ENCODE data around the gene H3-3A. TPM values are rescaled to one million over a fixed set of nuclear protein-coding genes. Genes with fewer than 3 reads are reported as not detected.

Gene H3-3A
- total RNA-seq, 1 experiment from 2014 or later, result 1,129 TPM

- no CpG with 5 or more reads among the region's 23 CpGs for WGBS (ENCODE audit: extremely low coverage, insufficient read length, low lambda C conversion rate)
- Histone ChIP-seq H3K23me2 (ENCODE audit: insufficient read length, low read depth, low read length, poor library complexity, severe bottlenecking) (peaks cover 19% of the 10 kb centered on the region), H2BK5ac (ENCODE audit: insufficient read length, low read length) (no peak overlapping the region), H4K5ac (ENCODE audit: insufficient read length, low read depth, low read length) (no peak overlapping the region), H3K9ac (ENCODE audit: extremely low read depth, insufficient read length, low read length) (no peak overlapping the region), H2BK15ac (ENCODE audit: low read depth, low read length) (no peak overlapping the region), H2BK12ac (ENCODE audit: insufficient read length, low read depth, low read length) (no peak overlapping the region), H3K4ac (ENCODE audit: low read depth, low read length) (no peak overlapping the region), H3K9me3 (ENCODE audit: control insufficient read depth, low read depth, low read length) (no peaks in the 10 kb centered on the region), H3K14ac (ENCODE audit: insufficient read depth, low read length) (no peak overlapping the region; the same call in 1 of the 2 replicates), H3K27ac (ENCODE audit: insufficient read length, low read depth, low read length) (no peak overlapping the region), H4K91ac (ENCODE audit: insufficient read length, low read depth, low read length) (no peak overlapping the region), H3K4me1 (ENCODE audit: insufficient read depth, low read length) (peaks cover 19% of the 10 kb centered on the region), H2AK5ac (ENCODE audit: insufficient read length, low read length) (no peak overlapping the region), H4K8ac (replicated peaks; ENCODE audit: insufficient read length, low read depth, low read length) (no peak overlapping the region), H3K18ac (ENCODE audit: insufficient read length, low read depth, low read length) (no peak overlapping the region), H3K79me1 (ENCODE audit: insufficient read depth, low read depth, low read length, poor library complexity, severe bottlenecking) (no peaks in the 10 kb centered on the region), H2BK20ac (ENCODE audit: low read depth, low read length, poor library complexity, severe bottlenecking) (no peak overlapping the region), H2AFZ (ENCODE audit: low read length) (no peak overlapping the region), H4K20me1 (ENCODE audit: control insufficient read depth, insufficient read depth, insufficient read length) (no peaks in the 10 kb centered on the region), H3K79me2 (ENCODE audit: insufficient read depth, low read length) (no peaks in the 10 kb centered on the region), H3K56ac (ENCODE audit: insufficient read length, low read depth, low read length) (no peak overlapping the region), H3K27me3 (ENCODE audit: insufficient read depth, low read length) (no peaks in the 10 kb centered on the region; the same call in 1 of the 2 replicates), H3T11ph (ENCODE audit: low read length) (no peak overlapping the region), H3K4me2 (ENCODE audit: insufficient read depth, insufficient read length, low read length) (peak overlapping the region; percentile 59), H2BK120ac (ENCODE audit: low read depth, low read length, poor library complexity, severe bottlenecking) (no peak overlapping the region), H3K23ac (ENCODE audit: insufficient read length, low read depth, low read length) (no peak overlapping the region)
- DNase-seq, result no peak
- Mint-ChIP-seq H3K27ac (peak overlapping the region; percentile 75 to 88 (median 75); a peak in 5 of 7 replicates), H3K4me1 (peaks cover 50 to 51% of the 10 kb centered on the region in 2 experiments), H3K4me3 (peak overlapping the region; percentile 82 to 92), H3K36me3 (ENCODE audit: insufficient read depth in 1 of 3, low read depth in 3 of 3) (no peaks in the 10 kb centered on the region; a peak in 1 of 7 replicates), H3K27me3 (ENCODE audit: low read depth) (peaks cover 9% of the 10 kb centered on the region), H3K9me3 (no peaks in the 10 kb centered on the region; a peak in 1 of 5 replicates)
- TF ChIP-seq CTCF (conservative IDR thresholded peaks at IDR 0.05), result no peak; the same call in 2 of the 3 replicates
Observed at GRCh38 chr1:226108935-226109828, 46.7 kb downstream of the H3-3A start.
